ENCODE data around the gene YWHAQ. TPM values are rescaled to one million over a fixed set of nuclear protein-coding genes. Genes with fewer than 3 reads are reported as not detected.

YWHAQ gene
- polyA plus RNA-seq, 1 of the 3 experiments (the other 2 are of a cell fraction), result 240 TPM

GRCh38 chr2:9543557-9543956 lies 87.2 kb downstream of the YWHAQ start:
- peaks cover 6 to 19% of the 10 kb centered on the region in 2 experiments; a peak in 2 of 4 replicates for H3K4me1 ChIP-seq (ENCODE audit: control insufficient read depth in 1 of 2, insufficient read depth in 2 of 2, low read depth in 1 of 2, low read length in 1 of 2)
- no peaks in the 10 kb centered on the region for H3K9me3 ChIP-seq
- no peak overlapping the region for H3K9ac ChIP-seq
- POLR2A ChIA-PET, result no interaction called here
- peaks cover 6 to 19% of the 10 kb centered on the region in 2 experiments for H3K36me3 ChIP-seq (replicated peaks in 1 of 2; ENCODE audit: control insufficient read depth in 1 of 2, insufficient read depth in 2 of 2, low read length in 1 of 2)
- no peaks in the 10 kb centered on the region for H3K27me3 ChIP-seq (ENCODE audit: insufficient read depth)
- no peak overlapping the region for H3K27ac ChIP-seq (ENCODE audit: low read depth in 2 of 2, low read length in 1 of 2)
- H3K79me2 ChIP-seq (ENCODE audit: insufficient read depth), result peaks cover 97% of the 10 kb centered on the region
- no peak for DNase-seq
- H3K9me2 ChIP-seq, result no peaks in the 10 kb centered on the region
- no peak overlapping the region for H3K4me3 ChIP-seq (ENCODE audit: low read depth in 2 of 2, low read length in 1 of 2)
- no peak overlapping the region for H3K4me2 ChIP-seq
- peaks cover 54% of the 10 kb centered on the region for H4K20me1 ChIP-seq (ENCODE audit: insufficient read depth)
- 85% methylated on average over 1 of the region's 1 CpG for WGBS (ENCODE audit: low lambda C conversion rate)
- H2AFZ ChIP-seq (ENCODE audit: low read depth), result no peak overlapping the region
- peaks cover 10% of the 10 kb centered on the region for H3F3A ChIP-seq (replicated peaks; ENCODE audit: insufficient read depth)
- CTCF ChIA-PET, result interaction anchor here (1.4 kb wide), 2 partner anchors 13 to 441 kb away, joined by 3 read pairs; no protein-coding TSS in a partner anchor
- TF ChIP-seq ZBTB33 (IDR thresholded peaks at IDR 0.05; ENCODE audit: borderline replicate concordance, low read depth) (no peak), RFX5 (IDR thresholded peaks at IDR 0.05; ENCODE audit: low read length) (no peak), TAF1 (IDR thresholded peaks at IDR 0.05; ENCODE audit: borderline replicate concordance, low read depth, low read length) (no peak), POLR2AphosphoS5 (IDR thresholded peaks at IDR 0.05; ENCODE audit: low read depth, low read length) (no peak), ELF1 (IDR thresholded peaks at IDR 0.05) (no peak), CTCF (IDR thresholded peaks at IDR 0.05) (no peak)

- TF ChIP-seq IRF3 (IDR thresholded peaks at IDR 0.05; ENCODE audit: low read depth, low read length), result no peak
- no peak for TF ChIP-seq EP300 (IDR thresholded peaks at IDR 0.05; ENCODE audit: borderline replicate concordance in 1 of 2, low read depth in 1 of 2, low read length in 1 of 2)
- no peak for TF ChIP-seq TEAD4 (IDR thresholded peaks at IDR 0.05; ENCODE audit: borderline replicate concordance, insufficient read depth)
- TF ChIP-seq ELF1 (IDR thresholded peaks at IDR 0.05), result no peak
- TF ChIP-seq POLR2AphosphoS5 (IDR thresholded peaks at IDR 0.05; ENCODE audit: low read depth, low read length), result no peak
- TF ChIP-seq MAX (IDR thresholded peaks at IDR 0.05; ENCODE audit: low read depth), result no peak
- no peak for TF ChIP-seq NFIC (IDR thresholded peaks at IDR 0.05; ENCODE audit: borderline replicate concordance)
- TF ChIP-seq FOXJ3 (CRISPR knock-in tag; IDR thresholded peaks at IDR 0.05), result no peak
- TF ChIP-seq RXRA (IDR thresholded peaks at IDR 0.05; ENCODE audit: borderline replicate concordance, low read depth), result no peak
- TF ChIP-seq RAD21 (IDR thresholded peaks at IDR 0.05; ENCODE audit: low read length), result no peak
- no peak for TF ChIP-seq GABPA (IDR thresholded peaks at IDR 0.05; ENCODE audit: low read depth)
- no peak for TF ChIP-seq TAF1 (IDR thresholded peaks at IDR 0.05; ENCODE audit: borderline replicate concordance, low read depth, low read length)
- no peak for TF ChIP-seq YY1 (IDR thresholded peaks at IDR 0.05; ENCODE audit: low read depth)
- no peak for TF ChIP-seq GATA2 (CRISPR knock-in tag; IDR thresholded peaks at IDR 0.05)
- no peak for TF ChIP-seq JUND (IDR thresholded peaks at IDR 0.05)
- no peak for TF ChIP-seq FOSL2 (IDR thresholded peaks at IDR 0.05; ENCODE audit: borderline replicate concordance, low read depth)
- no peak overlapping the region for H3K9ac ChIP-seq
- H3K4me2 ChIP-seq, result no peak overlapping the region
- H3K4me1 ChIP-seq (ENCODE audit: control insufficient read depth in 1 of 2, insufficient read depth in 2 of 2, low read depth in 1 of 2, low read length in 1 of 2), result peaks cover 0 to 12% of the 10 kb centered on the region in 2 experiments; a peak in 2 of 4 replicates
- H3K27me3 ChIP-seq (ENCODE audit: insufficient read depth), result no peaks in the 10 kb centered on the region
- H3K4me3 ChIP-seq (ENCODE audit: low read depth in 2 of 2, low read length in 1 of 2), result no peak overlapping the region
- ChIA-PET POLR2A (interaction anchor here (1.9 kb wide), 1 partner anchor 16 kb away, joined by 5 read pairs; the partner anchor contains the start of gene ADAM17), CTCF (interaction anchor here (1.0 to 1.9 kb wide), 3 partner anchors 13 to 118 kb away, joined by 3 to 4 read pairs (median 4); partner anchors contain the start of gene ADAM17)
- DNase-seq, result no peak
- H3K79me2 ChIP-seq (ENCODE audit: insufficient read depth), result peaks cover 82% of the 10 kb centered on the region
- no peaks in the 10 kb centered on the region for H3K9me2 ChIP-seq
- H3K27ac ChIP-seq (ENCODE audit: low read depth in 2 of 2, low read length in 1 of 2), result peak overlapping the region in 1 of 2 experiments; percentile 85; a peak in 1 of 4 replicates
- 88% methylated on average over 5 of the region's 5 CpGs for WGBS (ENCODE audit: low lambda C conversion rate)
- peaks cover 17% of the 10 kb centered on the region; the same call in 1 of the 2 replicates for H4K20me1 ChIP-seq (ENCODE audit: insufficient read depth)
- no peak overlapping the region for H2AFZ ChIP-seq (ENCODE audit: low read depth)
- H3K36me3 ChIP-seq (replicated peaks in 1 of 2; ENCODE audit: control insufficient read depth in 1 of 2, insufficient read depth in 2 of 2, low read length in 1 of 2), result peaks cover 22 to 40% of the 10 kb centered on the region in 2 experiments
- H3F3A ChIP-seq (replicated peaks; ENCODE audit: insufficient read depth), result peaks cover 9% of the 10 kb centered on the region
- no peaks in the 10 kb centered on the region for H3K9me3 ChIP-seq
Observed at GRCh38 chr2:9539531-9539930, 91.3 kb downstream of the YWHAQ start.

Measured in SK-N-SH (cell line).